HCT116 (cell line): ENCODE data around the gene VAV2. TPM values are rescaled to one million over a fixed set of nuclear protein-coding genes. Genes with fewer than 3 reads are reported as not detected.

Source experiments
- ATAC-seq: fragments of 200-7000 bp; cut with Tn5 transposase; 2 replicates; pipeline ENCODE4 v1.9.1; 2020; ENCODE audit warnings: mild to moderate bottlenecking, moderate library complexity
- BruUV-seq: library from RNA; stranded (reverse); fragments of 400-500 nt; replicated peaks from 2 replicates; lab custom pipeline; 2021; lab: Mats Ljungman, UMichigan
- CTCF ChIA-PET: fragments of 300-600 bp; sonication (Branson Sonifier 250); formaldehyde crosslinking; loops from one replicate; lab custom pipeline; 2021; ENCODE audit warnings: antibody characterized with exemption; lab: Charles Lee
- POLR2A ChIA-PET: fragments of 300-600, 350-600 bp; sonication (Branson Sonifier 250); formaldehyde crosslinking; loops from one replicate; lab custom pipeline; 2021; ENCODE audit warnings: antibody characterized with exemption; lab: Charles Lee
- RAD21 ChIA-PET, 2 experiments: fragments of 300-600 bp; sonication (Branson Sonifier 250); formaldehyde crosslinking; loops; one replicate each; lab custom pipeline; 2023; ENCODE audit warnings: low total read pairs in 2 of 2; ENCODE audit not compliant: uncharacterized antibody in 2 of 2, unreplicated experiment in 2 of 2, low non-redundant PET in 1 of 2; lab: Charles Lee
- DNase-seq: peaks from one replicate; pipeline ENCODE4 v3.0.0-alpha.2; 2010; ENCODE audit warnings: low read depth, low spot score
- H2AFZ ChIP-seq: fragments of 200-600 bp; shearing (Covaris generic), sonication (generic); 2 replicates; pipeline ENCODE4 v1.6.1; 2017; ENCODE audit warnings: low read depth, mixed run types, mixed read lengths, antibody characterized with exemption, low read length; ENCODE audit not compliant: poor library complexity, severe bottlenecking
- H3K27ac ChIP-seq: 2 replicates; pipeline ENCODE4 v1.5.1; 2012; ENCODE audit warnings: low read depth, low read length
- H3K27me3 ChIP-seq: fragments of 200-600 bp; sonication (generic); 2 replicates; pipeline ENCODE4 v1.6.1; 2016; ENCODE audit warnings: mixed run types, low read length, mixed read lengths; ENCODE audit not compliant: insufficient read depth
- H3K36me3 ChIP-seq, 2 experiments: fragments of 200-500 bp in 1 of 2; fragments of 200-600 bp in 1 of 2; sonication (Bioruptor generic) in 1 of 2; sonication (generic) in 1 of 2; 2 replicates each; pipeline versions ENCODE4 v1.5.1 to v1.6.1; 2014 to 2016; ENCODE audit warnings: low read length in 2 of 2, inconsistent platforms in 1 of 2, mixed read lengths in 1 of 2, mixed run types in 1 of 2; ENCODE audit not compliant: insufficient read depth in 2 of 2, control insufficient read depth in 1 of 2
- H3K4me1 ChIP-seq, 2 experiments: fragments of 200-600 bp in 1 of 2; sonication (generic) in 1 of 2; 2 replicates each; pipeline versions ENCODE4 v1.5.1 to v1.6.1; 2012 to 2017; ENCODE audit warnings: low read length in 2 of 2, inconsistent platforms in 1 of 2, mild to moderate bottlenecking in 1 of 2, mixed read lengths in 1 of 2, mixed run types in 1 of 2, moderate library complexity in 1 of 2; ENCODE audit not compliant: insufficient read depth in 2 of 2, control insufficient read depth in 1 of 2
- H3K4me2 ChIP-seq: fragments of 200-600 bp; sonication (generic); 2 replicates; pipeline ENCODE4 v1.6.1; 2017; ENCODE audit warnings: mixed run types, low read length, mixed read lengths
- H3K4me3 ChIP-seq, 2 experiments: fragments of 200-600 bp in 1 of 2; sonication (generic) in 1 of 2; replicated peaks in 1 of 2; 2 replicates each; pipeline ENCODE4 v1.5.1; 2011 to 2016; ENCODE audit warnings: low read length in 2 of 2, control low read depth in 1 of 2, low read depth in 1 of 2, mild to moderate bottlenecking in 1 of 2, mixed read lengths in 1 of 2, mixed run types in 1 of 2
- H3K79me2 ChIP-seq: fragments of 200-600 bp; sonication (generic); 2 replicates; pipeline ENCODE4 v1.6.1; 2017; ENCODE audit warnings: mild to moderate bottlenecking, mixed run types, low read length, moderate library complexity, mixed read lengths; ENCODE audit not compliant: insufficient read depth
- H3K9ac ChIP-seq: fragments of 200-600 bp; sonication (generic); 2 replicates; pipeline ENCODE4 v1.6.1; 2016; ENCODE audit warnings: low read length, mixed read lengths
- H3K9me2 ChIP-seq: fragments of 200-600 bp; sonication (generic), shearing (Covaris generic); 2 replicates; pipeline ENCODE4 v1.6.1; 2017; ENCODE audit warnings: mixed run types, mild to moderate bottlenecking, moderate library complexity; ENCODE audit not compliant: insufficient read depth
- H3K9me3 ChIP-seq, 2 experiments: fragments of 200-500 bp in 1 of 2; fragments of 200-600 bp in 1 of 2; sonication (Bioruptor generic) in 1 of 2; sonication (generic) in 1 of 2; 2 replicates each; pipeline ENCODE4 v1.6.1; 2014 to 2017; ENCODE audit warnings: low read length in 2 of 2, mixed read lengths in 2 of 2, inconsistent platforms in 1 of 2, low read depth in 1 of 2, mild to moderate bottlenecking in 1 of 2, mixed run types in 1 of 2, moderate library complexity in 1 of 2; ENCODE audit not compliant: control insufficient read depth in 1 of 2, insufficient read depth in 1 of 2
- H4K20me1 ChIP-seq: fragments of 200-600 bp; sonication (generic), shearing (Covaris generic); 2 replicates; pipeline ENCODE4 v1.6.1; 2017; ENCODE audit warnings: mixed run types, mild to moderate bottlenecking, moderate library complexity; ENCODE audit not compliant: insufficient read depth
- ELF1 ChIP-seq: IDR thresholded peaks from 2 replicates; pipeline ENCODE4 v1.6.1; 2012; ENCODE audit warnings: low read depth, borderline replicate concordance
- EZH2 ChIP-seq: fragments of 200-600 bp; sonication (generic); IDR thresholded peaks from 2 replicates; pipeline ENCODE4 v1.6.1; 2017; ENCODE audit warnings: antibody characterized with exemption, mixed run types
- FOSL1 ChIP-seq: IDR thresholded peaks from 2 replicates; pipeline ENCODE4 v1.6.1; 2012; ENCODE audit warnings: low read depth
- SP1 ChIP-seq: IDR thresholded peaks from 2 replicates; pipeline ENCODE4 v1.6.1; 2012; ENCODE audit warnings: low read depth
- TCF7L2 ChIP-seq: IDR thresholded peaks from 2 replicates; pipeline ENCODE4 v1.7.0; 2011; ENCODE audit warnings: borderline replicate concordance, inconsistent platforms; ENCODE audit not compliant: insufficient read depth, insufficient read length; ENCODE audit errors: extremely low read depth
- intact Hi-C: fragments of 100-400 bp; cut with micrococcal nuclease; formaldehyde crosslinking; loops from 2 replicates; pipeline ENCODE4 v1.10.0; 2022
- total RNA-seq: library from RNA; stranded (reverse); gene quantifications from one replicate; pipeline ENCODE4 v1.2.1, GENCODE V29; 2021; ENCODE audit not compliant: unreplicated experiment
- TF ChIP-seq, protein P1 (sequence below), 3 experiments: fragments of 200-600 bp in 1 of 3; sonication (generic) in 1 of 3; IDR thresholded peaks in 2 of 3; conservative IDR thresholded peaks in 1 of 3; 2 replicates each; pipeline ENCODE4 v1.5.1; 2012 to 2017; ENCODE audit warnings: low read depth in 2 of 3, low read length in 2 of 3, antibody characterized with exemption in 1 of 3, borderline replicate concordance in 1 of 3, control low read depth in 1 of 3, mild to moderate bottlenecking in 1 of 3, mixed read lengths in 1 of 3, mixed run types in 1 of 3, moderate library complexity in 1 of 3; ENCODE audit not compliant: insufficient read depth in 1 of 3
- TF ChIP-seq, protein P2 (sequence below): IDR thresholded peaks from 2 replicates; pipeline ENCODE4 v1.6.1; 2012
- TF ChIP-seq, protein P3 (sequence below): IDR thresholded peaks from 2 replicates; pipeline ENCODE4 v1.6.1; 2011; ENCODE audit warnings: mild to moderate bottlenecking, low read length, moderate library complexity; ENCODE audit not compliant: insufficient replicate concordance; ENCODE audit errors: extremely low read depth

VAV2 gene
- total RNA-seq, 1 experiment from 2014 or later = 33.2 TPM

DNA sequence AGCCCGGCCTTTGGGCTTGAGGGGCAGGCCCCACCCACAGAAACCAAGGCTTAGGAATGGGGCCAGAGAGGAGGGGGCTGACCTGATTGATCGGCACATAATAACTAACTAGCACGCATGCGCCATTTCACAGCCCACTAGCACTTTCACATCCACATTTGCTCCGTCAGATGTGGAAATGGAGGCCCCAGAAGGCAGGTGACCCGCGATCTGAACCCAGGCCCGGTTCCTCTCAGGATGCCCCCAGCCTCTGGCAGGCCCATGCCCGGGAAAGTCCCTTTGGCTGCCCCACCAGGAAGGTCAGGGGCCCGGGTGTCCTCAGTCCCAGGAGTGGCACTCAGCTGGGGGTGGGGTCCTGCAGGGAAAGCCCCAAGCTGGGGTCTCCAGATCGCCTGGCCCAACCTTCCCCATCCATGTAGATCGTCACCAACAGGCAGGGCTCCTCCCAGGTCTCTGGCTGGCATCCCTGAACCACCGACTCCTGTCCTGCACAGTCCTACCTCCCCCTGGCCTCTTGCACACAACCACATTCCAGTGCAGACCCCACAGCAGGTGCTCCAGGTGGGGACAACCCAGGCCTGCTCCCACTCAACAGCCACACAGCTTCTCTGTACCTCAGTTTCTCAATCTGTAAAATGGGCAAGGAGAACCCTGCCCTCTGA, 46.7 kb downstream of the VAV2 start:
- BruUV-seq = no TSS peak
- Histone ChIP-seq H3K79me2 (peaks cover 38% of the 10 kb centered on the region; the same call in 1 of the 2 replicates), H3K36me3 (no peaks in the 10 kb centered on the region), H3K27me3 (no peaks in the 10 kb centered on the region), H3K27ac (no peak overlapping the region), H3K4me2 (no peak overlapping the region), H4K20me1 (no peaks in the 10 kb centered on the region), H3K4me1 (no peaks in the 10 kb centered on the region)
- no peak for ATAC-seq
- intact Hi-C loops = no loop called here
- RAD21 ChIA-PET = no interaction called here
- TF ChIP-seq, protein P1, sequence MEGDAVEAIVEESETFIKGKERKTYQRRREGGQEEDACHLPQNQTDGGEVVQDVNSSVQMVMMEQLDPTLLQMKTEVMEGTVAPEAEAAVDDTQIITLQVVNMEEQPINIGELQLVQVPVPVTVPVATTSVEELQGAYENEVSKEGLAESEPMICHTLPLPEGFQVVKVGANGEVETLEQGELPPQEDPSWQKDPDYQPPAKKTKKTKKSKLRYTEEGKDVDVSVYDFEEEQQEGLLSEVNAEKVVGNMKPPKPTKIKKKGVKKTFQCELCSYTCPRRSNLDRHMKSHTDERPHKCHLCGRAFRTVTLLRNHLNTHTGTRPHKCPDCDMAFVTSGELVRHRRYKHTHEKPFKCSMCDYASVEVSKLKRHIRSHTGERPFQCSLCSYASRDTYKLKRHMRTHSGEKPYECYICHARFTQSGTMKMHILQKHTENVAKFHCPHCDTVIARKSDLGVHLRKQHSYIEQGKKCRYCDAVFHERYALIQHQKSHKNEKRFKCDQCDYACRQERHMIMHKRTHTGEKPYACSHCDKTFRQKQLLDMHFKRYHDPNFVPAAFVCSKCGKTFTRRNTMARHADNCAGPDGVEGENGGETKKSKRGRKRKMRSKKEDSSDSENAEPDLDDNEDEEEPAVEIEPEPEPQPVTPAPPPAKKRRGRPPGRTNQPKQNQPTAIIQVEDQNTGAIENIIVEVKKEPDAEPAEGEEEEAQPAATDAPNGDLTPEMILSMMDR (IDR thresholded peaks at IDR 0.05 in 2 of 3, conservative IDR thresholded peaks at IDR 0.05 in 1 of 3; ENCODE audit: borderline replicate concordance in 1 of 3, insufficient read depth in 1 of 3, low read depth in 2 of 3, low read length in 2 of 3) = no peak
- TF ChIP-seq, protein P2, sequence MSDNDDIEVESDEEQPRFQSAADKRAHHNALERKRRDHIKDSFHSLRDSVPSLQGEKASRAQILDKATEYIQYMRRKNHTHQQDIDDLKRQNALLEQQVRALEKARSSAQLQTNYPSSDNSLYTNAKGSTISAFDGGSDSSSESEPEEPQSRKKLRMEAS = no peak
- TF ChIP-seq SP1 (no peak), FOSL1 (no peak), ELF1 (no peak), EZH2 (no peak)
- TF ChIP-seq, all 23 proteins: peak for 0
- Histone ChIP-seq H3K4me3 (no peak overlapping the region), H3K9me2 (no peaks in the 10 kb centered on the region), H2AFZ (no peak overlapping the region), H3K9me3 (no peaks in the 10 kb centered on the region), H3K9ac (no peak overlapping the region)
- ChIA-PET CTCF (no interaction called here), POLR2A (no interaction called here)
- DNase-seq = no peak

DNA sequence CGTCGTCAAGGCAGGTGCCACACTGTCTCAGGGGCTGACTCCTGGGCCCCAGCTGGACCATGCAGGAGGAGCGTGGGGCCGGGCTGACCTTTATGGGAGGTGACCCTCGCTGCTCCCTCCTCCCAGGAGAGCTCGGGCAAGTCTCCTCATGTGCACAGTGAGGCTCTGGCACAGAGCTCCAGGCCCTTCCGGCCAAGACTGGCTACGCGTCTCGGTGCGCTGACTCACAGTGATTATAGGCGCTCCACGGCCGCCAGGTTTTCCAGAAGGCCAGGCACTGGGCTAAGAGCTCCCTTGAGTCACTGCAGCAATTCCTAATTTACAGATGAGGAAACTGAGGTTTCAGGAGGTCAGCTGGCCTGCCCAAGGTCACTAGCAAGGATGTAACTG, 47.4 kb downstream of the VAV2 start:
- Histone ChIP-seq H3K27ac (no peak overlapping the region), H3K4me3 (no peak overlapping the region), H3K4me1 (no peaks in the 10 kb centered on the region), H3K9ac (no peak overlapping the region), H3K79me2 (peaks cover 31% of the 10 kb centered on the region; the same call in 1 of the 2 replicates), H3K9me2 (no peaks in the 10 kb centered on the region), H4K20me1 (no peaks in the 10 kb centered on the region), H2AFZ (no peak overlapping the region), H3K4me2 (no peak overlapping the region), H3K36me3 (no peaks in the 10 kb centered on the region), H3K9me3 (no peaks in the 10 kb centered on the region), H3K27me3 (no peaks in the 10 kb centered on the region)
- RAD21 ChIA-PET = no interaction called here
- DNase-seq (no peak), ATAC-seq (no peak)
- BruUV-seq = no TSS peak
- TF ChIP-seq, protein P3, sequence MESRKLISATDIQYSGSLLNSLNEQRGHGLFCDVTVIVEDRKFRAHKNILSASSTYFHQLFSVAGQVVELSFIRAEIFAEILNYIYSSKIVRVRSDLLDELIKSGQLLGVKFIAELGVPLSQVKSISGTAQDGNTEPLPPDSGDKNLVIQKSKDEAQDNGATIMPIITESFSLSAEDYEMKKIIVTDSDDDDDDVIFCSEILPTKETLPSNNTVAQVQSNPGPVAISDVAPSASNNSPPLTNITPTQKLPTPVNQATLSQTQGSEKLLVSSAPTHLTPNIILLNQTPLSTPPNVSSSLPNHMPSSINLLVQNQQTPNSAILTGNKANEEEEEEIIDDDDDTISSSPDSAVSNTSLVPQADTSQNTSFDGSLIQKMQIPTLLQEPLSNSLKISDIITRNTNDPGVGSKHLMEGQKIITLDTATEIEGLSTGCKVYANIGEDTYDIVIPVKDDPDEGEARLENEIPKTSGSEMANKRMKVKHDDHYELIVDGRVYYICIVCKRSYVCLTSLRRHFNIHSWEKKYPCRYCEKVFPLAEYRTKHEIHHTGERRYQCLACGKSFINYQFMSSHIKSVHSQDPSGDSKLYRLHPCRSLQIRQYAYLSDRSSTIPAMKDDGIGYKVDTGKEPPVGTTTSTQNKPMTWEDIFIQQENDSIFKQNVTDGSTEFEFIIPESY = no peak
- TF ChIP-seq TCF7L2 = no peak
- CTCF ChIA-PET = no interaction called here
- POLR2A ChIA-PET = no interaction called here
- intact Hi-C loops = no loop called here
